Stomach (tissue), 9 donors: Measurements from ENCODE around the gene PDF. TPM values are rescaled to one million over a fixed set of nuclear protein-coding genes. Genes with fewer than 3 reads are reported as not detected.
"Not testable (repeated sequence)": the region's sequence is repeated elsewhere in the genome, so short reads cannot be mapped to it uniquely, and the experiment has no call there.

ENCODE experiments used
- DNase-seq, 2 donors: peaks; one replicate each; pipeline versions ENCODE4 v3.0.0 to v3.0.0-alpha.2; 2013 to 2019
- H3K27ac ChIP-seq, 5 donors: fragments of 200-600 bp in 4 of 5; sonication (generic) in 4 of 5; one replicate each; pipeline ENCODE4 v1.5.1; 2013 to 2019; ENCODE audit warnings: mild to moderate bottlenecking in 1 of 5, moderate library complexity in 1 of 5
- H3K27me3 ChIP-seq, 3 donors: fragments of 200-600 bp; sonication (generic); one replicate each; pipeline ENCODE4 v1.5.1; 2017 to 2019; ENCODE audit warnings: mixed run types in 1 of 3
- H3K36me3 ChIP-seq, 4 donors: fragments of 200-600 bp; sonication (generic); 1 replicate in 3 of 4; 2 replicates in 1 of 4; pipeline ENCODE4 v1.5.1; 2016 to 2019
- H3K4me1 ChIP-seq, 4 donors: fragments of 200-600 bp; sonication (generic); one replicate each; pipeline ENCODE4 v1.5.1; 2016 to 2019
- H3K4me3 ChIP-seq, 4 donors: fragments of 200-600 bp; sonication (generic) in 3 of 4; one replicate each; pipeline ENCODE4 v1.5.1; 2016 to 2019; ENCODE audit warnings: mild to moderate bottlenecking in 1 of 4
- H3K9me3 ChIP-seq, 4 donors: fragments of 200-600 bp; sonication (generic); one replicate each; pipeline ENCODE4 v1.5.1; 2016 to 2019
- CTCF ChIP-seq, 7 experiments: fragments of 450-650 bp in 4 of 7; fragments of 200-600 bp in 3 of 7; sonication (generic) in 3 of 7; IDR thresholded peaks; one replicate each; pipeline ENCODE4 v1.5.1; 2016 to 2019; ENCODE audit warnings: antibody characterized with exemption in 7 of 7, control low read depth in 2 of 7, mild to moderate bottlenecking in 1 of 7
- EP300 ChIP-seq: sonication (generic); formaldehyde crosslinking; IDR thresholded peaks from one replicate; pipeline ENCODE4 v1.6.1; 2017; ENCODE audit warnings: antibody characterized with exemption
- POLR2A ChIP-seq, 4 donors: fragments of 450-650 bp; IDR thresholded peaks; one replicate each; pipeline ENCODE4 v1.6.1; 2016; ENCODE audit warnings: antibody characterized with exemption in 4 of 4, control low read depth in 2 of 4, mild to moderate bottlenecking in 1 of 4, moderate library complexity in 1 of 4
- POLR2AphosphoS5 ChIP-seq, 3 donors: sonication (generic); formaldehyde crosslinking; IDR thresholded peaks; one replicate each; pipeline ENCODE4 v1.6.1; 2016; ENCODE audit warnings: antibody characterized with exemption in 3 of 3
- WGBS, 5 donors: extraction: QIAGEN DNeasy Blood & Tissue Kit in 3 of 5; methylation state at CpG; one replicate each; pipeline versions ENCODE4 v1.1.5 to v1.1.7; 2013 to 2018; 5-methylcytosine and 5-hydroxymethylcytosine counted together
- intact Hi-C: fragments of 100-400 bp; cut with DNase I; formaldehyde crosslinking; loops from one replicate; pipeline ENCODE4 v1.15.1; 2023; ENCODE audit warnings: low total_unique reads
- polyA plus RNA-seq, 3 donors: library from polyadenylated mRNA; stranded (reverse); fragments of 200-250 nt; gene quantifications; one replicate each; pipeline ENCODE4 v1.2.3, GENCODE V29; 2013
- total RNA-seq, 5 donors: library from RNA; depleted of rRNA; stranded (reverse); fragments of >200 nt; gene quantifications; one replicate each; pipeline versions ENCODE4 v1.1.0 to v1.2.3, GENCODE V29; 2014 to 2016
- donor health status: healthy with polysubstance abuse.
- donor health status: Bipolar disorder and iron deficiency.
- donor health status: healthy.

The PDF gene
- total and polyA plus RNA-seq, 8 donors = 1.7 to 131 (median 7.9) TPM; not detected in 1

- intact Hi-C loops = no loop called here
- WGBS, 5 donors = 79 to 100% (median 97%) methylated on average over 1 of the region's 1 CpG
These were observed 36.3 kb downstream of the PDF start for GRCh38 chr16:69294051-69294450.

GRCh38 chr16:69293401-69293800, 37.0 kb downstream of the PDF start:
- Histone ChIP-seq H3K4me1 (no peaks in the 10 kb centered on the region), H3K4me3 (no peak overlapping the region), H3K27ac (no peak overlapping the region), H3K36me3 (peaks cover 0 to 31% (median 24%) of the 10 kb centered on the region in 4 donors), H3K9me3 (no peaks in the 10 kb centered on the region), H3K27me3 (no peaks in the 10 kb centered on the region)
- 81 to 91% (median 83%) methylated on average over 3 of the region's 3 CpGs for WGBS, 5 donors
- intact Hi-C loops = no loop called here
- DNase-seq = no peak
- TF ChIP-seq CTCF (IDR thresholded peaks at IDR 0.05) (no peak), EP300 (no peak), POLR2A (IDR thresholded peaks at IDR 0.05) (no peak), POLR2AphosphoS5 (IDR thresholded peaks at IDR 0.05) (no peak)

More at GRCh38 chr16:69294051-69294450, 36.3 kb downstream of the PDF start:
- no peak for DNase-seq
- peaks cover 0 to 38% (median 24%) of the 10 kb centered on the region in 4 donors for H3K36me3 ChIP-seq
- no peak for TF ChIP-seq POLR2A (IDR thresholded peaks at IDR 0.05)
- H3K4me1 ChIP-seq = no peaks in the 10 kb centered on the region
- H3K4me3 ChIP-seq = no peak overlapping the region
- H3K9me3 ChIP-seq = no peaks in the 10 kb centered on the region
- no peaks in the 10 kb centered on the region for H3K27me3 ChIP-seq
- H3K27ac ChIP-seq = no peak overlapping the region

GRCh38 chr16:69291657-69292056, 38.7 kb downstream of the PDF start:
- H3K4me3 ChIP-seq, H3K27me3 ChIP-seq, H3K9me3 ChIP-seq, H3K27ac ChIP-seq, intact Hi-C loops, DNase-seq: not testable (repeated sequence)
- WGBS, 5 donors = 89 to 96% (median 92%) methylated on average over 9 of the region's 9 CpGs
- Histone ChIP-seq H3K4me1 (peaks cover 0 to 10% (median 7%) of the 10 kb centered on the region in 4 donors), H3K36me3 (peaks cover 0 to 24% (median 15%) of the 10 kb centered on the region in 4 donors)

- H3K27ac ChIP-seq = peak overlapping the region in 2 of 5 donors; percentile 20 to 27
- peak in 1 of 2 donors; percentile 87 for DNase-seq
- WGBS, 5 donors = 53 to 68% (median 58%) methylated on average over 13 of the region's 13 CpGs
- intact Hi-C loops = loop anchor here (5.0 kb wide), 1 partner anchor 135 kb away; no protein-coding TSS in a partner anchor
- H3K4me3 ChIP-seq = no peak overlapping the region
- no peaks in the 10 kb centered on the region for H3K9me3 ChIP-seq
- H3K27me3 ChIP-seq = no peaks in the 10 kb centered on the region
- H3K36me3 ChIP-seq = peaks cover 5 to 47% (median 42%) of the 10 kb centered on the region in 4 donors
- H3K4me1 ChIP-seq = peaks cover 0 to 12% (median 8%) of the 10 kb centered on the region in 4 donors
- no peak for TF ChIP-seq POLR2A (IDR thresholded peaks at IDR 0.05)
- TF ChIP-seq CTCF (IDR thresholded peaks at IDR 0.05) = peak in 5 of 7 experiments; percentile 29 to 84 (median 45)
These were observed 43.3 kb downstream of the PDF start for GRCh38 chr16:69286941-69287713.

- H3K4me3 ChIP-seq = no peak overlapping the region
- H3K36me3 ChIP-seq = peaks cover 5 to 39% (median 33%) of the 10 kb centered on the region in 4 donors
- WGBS, 5 donors = 88 to 94% (median 91%) methylated on average over 4 of the region's 4 CpGs
- intact Hi-C loops = loop anchor here (5.0 kb wide), 1 partner anchor 133 kb away; no protein-coding TSS in a partner anchor
- H3K4me1 ChIP-seq = peaks cover 0 to 12% (median 8%) of the 10 kb centered on the region in 4 donors
- TF ChIP-seq POLR2AphosphoS5 (IDR thresholded peaks at IDR 0.05) (no peak), CTCF (IDR thresholded peaks at IDR 0.05) (no peak), EP300 (no peak), POLR2A (IDR thresholded peaks at IDR 0.05) (no peak)
- no peaks in the 10 kb centered on the region for H3K27me3 ChIP-seq
- no peak overlapping the region for H3K27ac ChIP-seq
- no peak for DNase-seq
- no peaks in the 10 kb centered on the region for H3K9me3 ChIP-seq
These were observed 45.1 kb downstream of the PDF start for GRCh38 chr16:69285240-69285639.
